Renal cortex interstitium (tissue), 11 donors: Measurements from ENCODE around the gene NPRL2. TPM values are rescaled to one million over a fixed set of nuclear protein-coding genes. Genes with fewer than 3 reads are reported as not detected.
A peak's percentile ranks its signal among the peaks of the same experiment; 100 is the strongest.
"Not testable (repeated sequence)": the region's sequence is repeated elsewhere in the genome, so short reads cannot be mapped to it uniquely, and the experiment has no call there.

ENCODE experiments used
- DNase-seq, 11 donors: peaks; one replicate each; pipeline ENCODE4 v3.0.0-alpha.2; 2013; ENCODE audit warnings: low read depth in 9 of 11, low spot score in 4 of 11; ENCODE audit errors: extremely low read depth in 1 of 11
- polyA plus RNA-seq, 3 donors: library from polyadenylated mRNA; unstranded; fragments of 120-200 nt; gene quantifications; one replicate each; pipeline ENCODE4 v1.2.1, GENCODE V29; 2013; ENCODE audit not compliant: insufficient read length in 3 of 3

NPRL2 gene
- polyA plus RNA-seq, 3 donors = 30.2 to 35.9 (median 30.5) TPM

DNA sequence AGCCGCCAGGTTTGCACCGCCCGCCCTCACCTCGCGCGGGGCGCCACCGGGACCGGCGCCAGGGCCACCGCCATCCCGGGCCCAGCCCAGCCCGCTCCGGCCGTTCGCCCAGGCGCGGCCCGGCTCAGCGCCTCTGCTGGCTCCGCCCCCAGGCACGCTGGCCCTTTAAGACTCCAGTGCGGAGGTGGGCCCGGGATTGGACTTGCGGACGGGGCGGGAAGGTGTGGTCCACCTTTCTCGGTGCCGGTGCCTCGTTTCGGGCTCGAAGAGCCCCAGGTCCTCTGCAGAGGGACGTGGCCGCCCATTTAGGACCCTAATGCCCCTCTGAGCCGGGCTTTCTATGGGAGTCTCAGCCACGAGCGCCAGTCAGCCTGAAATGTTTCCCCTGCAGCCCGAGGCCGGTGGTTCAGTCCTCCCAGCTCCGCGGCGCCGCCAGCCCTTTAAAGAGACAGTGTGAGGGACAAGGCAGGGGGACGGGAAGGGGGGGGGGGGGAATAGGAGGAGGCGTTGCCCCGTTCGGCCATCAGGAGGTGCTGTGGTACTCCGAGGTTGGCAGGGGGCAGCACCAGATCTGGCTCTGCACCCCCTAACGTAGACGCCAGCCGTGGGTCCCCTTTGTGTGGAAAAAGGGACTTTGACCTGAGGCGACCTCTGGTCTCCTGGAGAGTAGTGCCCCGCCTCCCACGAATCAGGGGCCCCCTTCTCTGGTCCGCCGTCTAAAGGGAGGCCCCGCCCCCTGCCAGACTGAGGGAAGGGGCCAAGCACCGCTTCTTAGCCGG is 29.1 kb downstream of the NPRL2 start:
- peak; percentile 74 to 88 (median 85) for DNase-seq

DNA sequence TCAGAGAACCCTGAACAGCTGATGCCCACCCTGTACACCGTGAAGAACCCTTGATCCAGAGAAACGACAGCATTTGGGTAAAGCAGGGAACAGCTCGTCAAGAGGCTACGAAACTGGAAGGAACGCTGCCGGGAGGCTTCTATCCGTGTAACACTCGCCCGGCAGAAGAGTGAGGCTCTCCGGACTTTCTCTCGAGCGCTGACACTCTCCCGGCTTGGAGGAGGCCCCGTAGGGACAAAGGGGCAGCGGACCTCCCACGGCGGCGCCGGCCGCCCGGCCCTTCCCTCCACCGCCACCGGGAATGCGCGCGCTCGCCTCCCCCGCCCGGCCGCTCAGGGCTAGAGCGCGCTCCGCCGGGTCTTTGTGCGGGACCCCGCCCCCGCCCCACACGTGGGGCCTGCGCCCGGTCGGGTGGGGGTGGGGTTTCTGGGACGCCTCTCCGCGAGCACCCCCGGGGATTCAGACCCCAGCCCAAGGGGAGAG is 29.7 kb downstream of the NPRL2 start:
- DNase-seq = peak in 6 of 11 donors; percentile 71 to 85 (median 80)

DNA sequence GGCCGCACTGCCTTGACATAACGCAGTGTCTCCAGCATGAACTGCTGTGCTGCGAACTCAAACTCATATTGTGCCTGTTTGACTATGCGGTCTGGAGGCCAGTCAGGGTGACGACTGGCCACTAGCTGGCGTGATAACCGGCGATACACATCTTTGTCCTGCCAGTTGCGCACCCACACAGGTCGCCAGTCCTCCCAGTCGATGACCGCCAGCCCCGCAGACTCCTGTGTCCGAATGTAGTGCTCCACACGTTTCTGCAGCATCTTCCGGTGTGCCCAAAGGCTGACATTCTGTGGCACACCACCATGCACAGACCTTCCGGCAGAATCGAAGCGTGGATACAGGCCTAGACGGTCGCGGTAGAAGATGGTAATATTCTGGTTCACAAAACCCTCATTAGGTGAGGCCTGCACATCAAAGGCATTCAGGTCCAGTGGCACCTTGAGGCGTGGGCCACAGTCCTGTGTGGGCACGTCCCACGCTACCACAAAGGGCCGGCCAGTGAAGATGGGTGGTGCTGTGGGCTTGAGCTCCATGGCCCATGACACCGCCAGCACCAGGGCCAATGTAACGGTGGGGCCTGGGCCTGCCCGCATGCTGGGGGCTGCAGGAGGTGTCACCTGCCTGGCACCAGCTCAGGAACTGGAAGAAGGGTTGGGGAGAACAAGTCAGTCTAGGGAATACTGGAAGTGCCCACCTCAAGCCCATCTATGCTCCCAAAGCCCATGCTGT is 30.5 kb downstream of the NPRL2 start:
- DNase-seq = no peak

DNA sequence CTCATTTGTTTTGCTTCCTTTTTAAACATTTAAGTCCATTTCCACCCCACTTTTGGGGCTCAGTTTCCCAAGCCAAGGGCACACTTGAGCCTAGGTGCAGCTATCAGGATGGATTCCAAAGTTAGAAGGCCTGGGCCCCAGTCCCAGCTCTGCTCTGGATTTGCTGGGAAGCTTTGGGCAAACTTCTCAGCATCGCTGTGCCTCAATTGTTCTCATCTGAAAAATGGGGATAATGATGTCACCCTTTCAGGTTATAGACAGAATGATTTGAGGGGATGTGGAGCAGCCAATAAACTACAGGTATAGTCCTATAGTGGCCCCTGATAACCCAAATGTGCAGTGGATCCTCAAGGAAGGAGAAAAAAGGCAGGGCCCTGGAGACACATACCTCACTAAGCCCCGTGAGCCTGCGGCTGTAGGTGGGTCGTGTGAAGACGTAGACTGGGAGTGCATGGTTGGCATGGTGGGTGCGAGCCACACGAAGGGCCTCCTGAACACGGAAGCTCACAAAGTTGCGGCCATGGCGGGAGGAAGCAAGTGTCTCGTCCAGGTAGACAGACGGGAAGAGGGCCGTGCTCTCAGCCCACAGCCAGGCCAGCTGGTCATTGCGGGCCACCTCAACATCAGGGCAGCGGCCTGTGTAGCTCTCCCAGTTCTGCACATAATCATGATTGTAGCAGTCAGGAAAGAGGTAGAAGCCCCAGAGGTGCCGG is 31.2 kb downstream of the NPRL2 start:
- no peak for DNase-seq

DNA sequence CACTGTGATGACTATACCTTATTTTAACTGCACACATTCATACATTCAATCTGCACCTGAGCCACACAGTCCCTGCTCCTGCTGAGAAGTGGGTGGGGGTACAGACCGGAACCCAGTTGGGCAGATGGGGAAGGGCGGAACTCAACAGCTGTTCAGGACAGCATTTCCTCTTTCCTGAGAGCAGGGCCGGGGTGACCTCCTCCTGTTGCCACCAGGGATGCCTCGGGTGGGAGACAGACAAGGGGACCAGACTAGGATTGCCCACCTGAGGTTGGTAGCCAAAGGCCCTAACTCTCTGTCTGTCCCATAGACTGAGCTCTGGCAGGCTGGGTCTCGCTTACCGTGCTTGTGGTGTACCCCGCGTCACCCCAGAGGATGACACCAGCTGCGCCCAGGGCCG is 32.0 kb downstream of the NPRL2 start:
- no peak for DNase-seq

DNA sequence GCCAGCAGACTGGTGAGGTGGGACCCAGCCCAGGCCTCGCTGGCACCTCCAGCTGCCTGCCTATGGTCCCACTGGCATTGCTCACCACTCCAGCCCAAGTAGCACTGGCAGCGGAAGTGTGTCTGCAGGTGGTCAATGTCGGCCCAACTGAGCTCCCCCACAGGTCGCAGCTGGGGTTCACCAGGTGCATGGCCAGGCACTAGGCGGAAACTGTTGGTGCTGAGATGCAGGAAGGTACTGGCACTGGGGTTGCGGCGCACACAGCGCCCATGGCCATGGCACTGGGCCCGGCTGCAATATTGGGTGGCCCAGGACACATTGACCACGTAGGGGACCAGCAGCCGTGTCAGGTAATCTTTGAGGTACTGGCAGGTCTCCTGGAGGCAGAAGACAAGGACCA is 32.4 kb downstream of the NPRL2 start:
- no peak for DNase-seq

DNA sequence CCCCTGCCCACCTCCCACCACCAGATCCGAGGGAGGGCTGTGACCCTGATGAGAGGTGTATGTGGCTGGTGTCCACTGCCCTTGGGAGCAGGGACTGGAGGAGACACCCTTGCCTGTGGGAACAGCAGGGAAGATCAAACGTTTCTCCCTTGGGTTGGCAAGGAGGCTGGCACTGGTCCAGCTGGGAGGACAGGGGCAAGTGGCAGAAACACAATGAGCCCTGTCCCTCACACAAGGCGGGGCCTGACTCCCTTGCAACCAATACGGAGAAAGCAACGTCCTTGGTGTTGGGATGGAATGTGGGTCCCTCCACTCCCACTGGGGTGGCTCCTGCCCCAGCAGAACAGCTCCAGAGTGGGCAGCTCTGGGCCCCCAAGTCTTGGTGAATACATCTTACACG is 33.3 kb downstream of the NPRL2 start:
- no peak for DNase-seq

DNA sequence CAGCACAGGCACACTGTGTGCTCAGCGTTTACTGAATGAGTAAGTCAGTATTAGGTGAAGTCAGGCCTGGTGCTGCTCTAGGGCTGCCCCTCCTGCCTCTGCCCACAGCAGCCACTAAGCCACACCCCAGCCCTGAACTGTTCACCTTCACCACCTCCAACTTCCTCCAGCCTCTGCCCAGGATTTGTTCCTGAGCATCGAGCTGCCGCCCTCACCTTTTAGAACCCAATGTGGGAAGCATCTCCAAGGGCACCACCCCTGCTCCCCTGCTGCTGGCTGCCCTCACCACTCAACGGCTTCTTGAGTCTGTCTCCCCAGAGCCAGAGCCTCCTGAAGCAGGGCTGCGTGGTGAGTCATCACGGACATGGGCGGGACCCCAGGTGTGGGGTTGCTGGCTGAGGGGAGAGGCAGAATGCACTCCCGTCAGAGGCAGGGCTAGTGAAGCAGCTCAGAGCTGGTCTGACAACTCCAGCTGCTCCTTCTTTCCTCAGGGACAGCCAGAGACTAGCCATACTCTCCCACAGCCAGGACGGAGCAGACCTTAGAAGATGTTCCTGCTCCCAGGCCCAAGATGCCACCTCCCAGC is 33.8 kb downstream of the NPRL2 start:
- no peak for DNase-seq

DNA sequence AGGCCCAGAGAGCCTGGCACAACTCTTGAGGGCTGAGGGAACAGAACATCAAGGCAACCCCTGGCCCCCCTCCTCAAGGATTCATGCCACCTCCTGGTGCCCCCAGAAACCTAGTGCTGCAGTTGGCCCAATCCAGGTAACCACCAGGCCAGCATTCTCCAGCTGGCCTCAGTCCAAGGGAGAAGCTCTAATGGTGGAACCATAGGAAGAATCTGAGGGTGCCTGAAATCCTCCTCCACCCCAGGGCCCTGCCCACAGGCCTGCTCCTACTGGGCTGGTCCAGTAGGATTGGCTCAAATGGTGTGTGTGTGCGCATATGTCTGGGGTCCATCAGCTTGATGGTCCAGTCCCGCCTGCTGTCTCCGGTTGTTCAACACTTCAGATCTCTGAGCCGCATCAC is 35.8 kb downstream of the NPRL2 start:
- DNase-seq = no peak

DNA sequence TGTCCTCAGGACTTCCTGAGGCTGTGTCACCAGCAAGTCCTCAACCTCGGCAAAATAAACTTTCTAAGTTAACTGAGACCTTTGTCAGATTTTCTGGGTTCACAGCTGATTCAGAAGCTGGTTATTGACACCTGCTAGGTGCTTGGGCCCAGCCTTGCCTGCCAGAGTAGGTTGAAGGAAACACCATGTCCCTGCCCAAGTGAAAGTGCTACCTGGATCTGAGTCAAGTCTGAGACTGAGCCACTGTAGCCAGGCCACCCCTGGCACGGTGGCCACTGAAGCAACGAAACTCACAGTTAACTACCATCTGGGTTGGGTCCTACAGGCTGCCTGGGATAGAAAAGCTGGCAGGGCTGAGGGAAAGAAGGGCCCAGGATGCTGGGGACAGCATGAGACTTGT is 36.2 kb downstream of the NPRL2 start:
- DNase-seq = no peak

DNA sequence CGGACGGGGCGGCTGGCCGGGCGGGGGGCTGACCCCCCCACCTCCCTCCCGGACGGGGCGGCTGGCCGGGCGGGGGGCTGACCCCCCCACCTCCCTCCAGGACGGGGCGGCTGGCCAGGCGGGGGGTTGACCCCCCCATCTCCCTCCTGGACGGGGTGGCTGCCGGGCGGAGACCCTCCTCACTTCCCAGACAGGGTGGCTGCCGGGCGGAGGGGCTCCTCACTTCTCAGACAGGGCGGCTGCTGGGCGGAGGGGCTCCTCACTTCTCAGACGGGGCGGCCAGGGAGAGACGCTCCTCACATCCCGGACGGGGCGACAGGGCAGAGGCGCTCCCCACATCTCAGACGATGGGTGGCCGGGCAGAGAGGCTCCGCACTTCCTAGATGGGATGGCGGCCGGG is 38.5 kb downstream of the NPRL2 start:
- not testable (repeated sequence) for DNase-seq

DNA sequence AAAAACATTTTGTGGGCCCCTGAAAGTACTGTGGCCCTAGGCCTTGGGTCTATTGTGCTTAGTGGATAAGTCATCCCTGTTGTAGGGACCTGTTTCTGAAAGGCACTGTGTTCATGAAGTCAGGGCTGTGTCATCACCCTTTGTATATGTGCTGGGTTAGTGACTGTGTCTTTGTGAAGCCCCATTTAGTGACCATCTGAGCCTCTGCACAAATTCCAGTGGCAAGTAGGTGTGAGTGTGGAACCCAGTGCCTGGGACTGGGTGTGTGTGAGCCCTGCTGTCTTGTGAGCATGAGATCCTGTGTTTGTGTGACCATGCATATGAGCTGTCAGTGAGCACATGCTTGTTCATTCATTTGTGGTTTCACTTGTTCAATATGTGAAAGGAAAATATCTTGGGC is 46.0 kb downstream of the NPRL2 start:
- no peak for DNase-seq

DNA sequence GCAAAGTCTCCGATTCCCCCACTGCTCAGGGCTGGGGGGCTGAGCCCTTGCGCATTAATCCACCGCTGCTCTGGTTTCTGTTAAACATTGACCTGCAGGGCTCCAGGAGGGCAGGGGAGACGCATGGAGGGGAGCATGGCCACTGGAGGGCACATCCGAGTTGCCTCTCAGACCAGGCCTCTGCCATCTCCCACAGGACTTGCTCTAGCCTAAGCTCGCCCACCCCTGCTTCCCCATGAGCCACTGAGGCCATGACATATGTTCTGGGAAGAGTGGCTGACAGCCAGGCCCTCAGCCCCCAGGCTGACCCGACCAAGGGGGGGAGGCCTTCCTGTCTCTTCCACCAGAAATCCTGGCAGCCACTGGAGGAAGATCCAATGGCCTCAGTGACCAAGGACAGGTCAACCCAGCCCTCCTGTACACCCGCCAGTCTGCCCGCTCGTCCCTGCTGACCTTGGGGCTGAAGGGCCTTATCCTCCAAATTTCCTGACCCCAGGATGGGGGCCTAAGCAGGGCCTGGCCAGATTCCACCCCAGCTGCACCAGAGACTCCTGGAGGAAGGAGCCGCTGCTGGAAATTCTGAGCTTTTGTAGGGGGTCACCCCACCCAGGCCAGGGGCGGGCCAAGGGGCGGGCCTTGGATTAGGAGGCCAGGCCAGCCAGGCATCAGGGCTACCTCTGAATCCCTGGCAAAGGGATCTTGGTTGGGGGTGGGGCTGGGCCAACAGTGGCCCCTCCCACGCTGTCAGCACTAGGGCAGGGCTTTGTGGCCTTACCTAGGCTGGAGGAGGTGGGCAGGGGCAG is 47.4 kb downstream of the NPRL2 start, which contains the start of gene HYAL1:
Gene HYAL1, minus strand, starts transcription at position 562 of the 803 bp plus-strand sequence. CDS start 618 bp downstream, outside the sequence.
- DNase-seq = no peak

DNA sequence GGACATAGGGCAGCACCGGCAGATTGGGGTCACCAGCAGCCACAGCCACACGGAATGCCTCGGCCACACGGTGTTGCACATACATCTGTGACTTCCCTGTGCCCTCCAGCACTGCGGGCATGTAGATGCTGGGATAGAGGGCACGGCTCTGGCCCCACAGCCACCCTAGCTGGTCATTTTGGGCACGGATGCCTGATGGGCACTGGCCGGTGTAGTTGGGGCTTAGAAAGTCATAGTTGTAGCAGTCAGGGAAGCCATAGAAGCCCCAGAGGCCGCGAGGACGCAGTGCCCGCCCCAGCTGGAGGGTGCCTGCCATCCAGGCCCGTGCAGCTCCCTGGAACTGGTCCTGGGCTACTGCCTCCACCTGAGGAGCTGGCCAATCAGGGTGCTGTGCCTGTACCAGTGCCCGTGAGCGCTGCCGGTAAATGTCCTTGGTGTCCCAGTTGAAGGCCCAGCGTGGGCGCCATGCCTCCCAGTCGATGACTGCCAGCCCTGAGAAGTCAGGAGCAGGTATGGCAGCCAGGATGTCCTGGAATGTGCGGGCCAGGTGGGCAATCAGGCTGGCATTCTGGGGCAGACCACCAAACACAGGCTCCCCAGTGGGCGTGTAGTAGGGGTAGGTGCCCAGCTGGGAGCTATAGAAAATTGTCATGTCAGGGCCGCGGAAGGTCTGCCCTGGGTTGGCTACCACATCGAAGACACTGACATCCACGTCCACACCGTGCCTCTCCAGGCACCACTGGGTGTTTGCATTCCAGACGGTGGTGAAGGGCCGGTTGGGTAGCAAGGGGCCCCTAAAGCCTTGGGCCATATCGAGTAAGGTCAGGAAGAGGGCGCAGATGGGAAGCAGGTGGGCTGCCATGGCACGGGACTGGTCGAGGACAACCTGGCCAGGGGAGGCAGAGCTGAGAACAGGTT is 48.2 kb downstream of the NPRL2 start:
- DNase-seq = no peak

DNA sequence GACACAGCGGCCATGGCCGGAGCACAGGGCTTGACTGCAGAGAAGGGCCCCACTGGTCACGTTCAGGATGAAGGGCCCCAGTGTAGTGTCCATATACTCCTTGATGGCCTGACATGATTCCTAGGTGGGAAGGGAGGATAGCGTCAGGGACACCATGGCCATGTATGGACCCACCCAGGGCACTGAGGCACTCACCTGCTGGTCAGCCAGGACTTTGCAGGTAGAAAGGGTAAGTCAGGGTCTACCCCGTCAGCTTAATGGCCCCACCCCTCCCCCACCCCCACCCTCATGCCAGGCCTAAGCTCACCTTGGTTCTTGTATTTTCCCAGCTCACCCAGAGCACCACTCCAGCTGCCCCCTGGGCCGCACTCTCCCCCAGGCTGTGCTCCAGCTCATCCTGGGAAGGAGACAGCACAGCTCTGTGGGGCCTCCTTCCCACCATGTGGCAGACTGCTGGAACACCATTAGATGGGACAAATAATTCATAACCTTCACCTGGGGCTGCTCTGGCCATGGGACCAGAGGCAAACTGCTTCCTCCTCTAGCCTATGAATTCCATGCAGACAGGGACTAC is 49.8 kb downstream of the NPRL2 start:
- no peak for DNase-seq

DNA sequence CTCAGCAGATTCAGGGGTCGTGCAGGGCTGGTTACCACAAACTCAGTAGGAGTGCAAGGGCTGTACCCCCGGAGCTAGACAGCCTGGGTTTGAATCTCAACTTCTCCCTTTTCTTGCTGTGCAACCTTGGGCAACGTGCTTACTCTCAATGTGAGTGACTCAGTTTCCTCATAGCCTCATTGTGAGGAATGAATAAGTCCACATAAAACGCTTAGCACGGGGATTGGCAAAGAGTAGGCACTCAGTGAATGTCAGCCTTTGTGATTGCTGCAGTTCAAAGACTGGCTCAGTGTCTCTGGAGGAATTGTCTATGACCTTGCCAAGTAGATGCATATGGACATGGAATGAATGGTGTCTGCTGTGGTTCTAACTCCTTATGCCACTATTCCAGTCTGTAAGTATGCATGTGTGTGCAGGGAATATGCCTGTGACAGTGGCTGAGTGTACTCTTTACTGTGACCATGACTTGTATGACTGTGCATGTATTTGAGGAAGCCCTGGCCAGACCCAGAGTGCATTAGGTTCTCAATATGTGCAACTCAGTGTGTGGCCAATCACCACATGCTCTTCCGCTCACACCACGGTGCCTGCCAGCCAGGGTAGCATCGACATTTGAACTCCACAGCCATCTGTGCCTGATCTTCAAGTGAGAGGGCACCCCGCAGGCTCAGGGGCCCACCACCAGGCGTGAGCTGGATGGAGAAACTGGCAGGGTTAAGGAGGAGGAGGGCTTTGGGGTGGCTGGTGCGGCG is 50.5 kb downstream of the NPRL2 start:
- DNase-seq = no peak

DNA sequence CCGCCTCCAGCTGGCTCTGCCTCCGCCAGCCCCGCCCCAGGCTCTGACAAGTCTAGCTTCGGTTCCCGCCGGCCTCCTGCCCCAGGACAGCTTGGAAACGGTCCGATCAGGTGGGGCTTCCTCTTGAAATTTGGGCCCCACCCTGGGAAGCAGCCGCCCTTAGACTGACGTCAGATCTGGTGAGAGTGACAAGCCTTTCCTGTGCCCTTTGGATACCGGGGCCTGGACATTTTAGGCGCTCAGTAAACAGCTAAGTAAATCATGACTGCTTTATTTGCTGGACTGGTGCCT is 51.0 kb downstream of the NPRL2 start:
- DNase-seq = no peak
